IPS-11a (cell line): ENCODE results near the gene GABRR1.

Experiments used
- H3K4me3 ChIP-seq: one replicate; pipeline ENCODE4 v1.5.1; 2013; ENCODE audit warnings: low read depth, low read length, control low read depth

GABRR1 gene

GRCh38 chr6:89216411-89216810 lies 747 bp downstream of the GABRR1 start:
- no peak overlapping the region for H3K4me3 ChIP-seq

GRCh38 chr6:89215391-89215790 lies 1.8 kb downstream of the GABRR1 start:
- no peak overlapping the region for H3K4me3 ChIP-seq

- H3K4me3 ChIP-seq, result no peak overlapping the region
Measured at GRCh38 chr6:89214197-89214596, 3.0 kb downstream of the GABRR1 start.

- H3K4me3 ChIP-seq, result no peak overlapping the region
Measured at GRCh38 chr6:89212472-89212871, 4.7 kb downstream of the GABRR1 start.

- H3K4me3 ChIP-seq, result no peak overlapping the region
Measured at GRCh38 chr6:89209457-89209856, 7.7 kb downstream of the GABRR1 start.

GRCh38 chr6:89208551-89208950 lies 8.6 kb downstream of the GABRR1 start:
- no peak overlapping the region for H3K4me3 ChIP-seq

GRCh38 chr6:89205819-89206218 lies 11.3 kb downstream of the GABRR1 start:
- no peak overlapping the region for H3K4me3 ChIP-seq

- H3K4me3 ChIP-seq, result no peak overlapping the region
Measured at GRCh38 chr6:89204096-89204495, 13.1 kb downstream of the GABRR1 start.

GRCh38 chr6:89200706-89201215 lies 16.4 kb downstream of the GABRR1 start:
- no peak overlapping the region for H3K4me3 ChIP-seq

GRCh38 chr6:89199579-89199978 lies 17.6 kb downstream of the GABRR1 start:
- H3K4me3 ChIP-seq, result no peak overlapping the region

- no peak overlapping the region for H3K4me3 ChIP-seq
Measured at GRCh38 chr6:89198235-89198634, 18.9 kb downstream of the GABRR1 start.

GRCh38 chr6:89197141-89197540 lies 20.0 kb downstream of the GABRR1 start:
- H3K4me3 ChIP-seq, result no peak overlapping the region

GRCh38 chr6:89194559-89194958 lies 22.6 kb downstream of the GABRR1 start:
- H3K4me3 ChIP-seq, result no peak overlapping the region

- H3K4me3 ChIP-seq, result no peak overlapping the region
Measured at GRCh38 chr6:89190741-89191140, 26.4 kb downstream of the GABRR1 start.

GRCh38 chr6:89187504-89187903 lies 29.7 kb downstream of the GABRR1 start:
- H3K4me3 ChIP-seq, result no peak overlapping the region

GRCh38 chr6:89186762-89187161 lies 30.4 kb downstream of the GABRR1 start:
- H3K4me3 ChIP-seq, result no peak overlapping the region

- H3K4me3 ChIP-seq, result no peak overlapping the region
Measured at GRCh38 chr6:89184344-89184743, 32.8 kb downstream of the GABRR1 start.

GRCh38 chr6:89183294-89183693 lies 33.9 kb downstream of the GABRR1 start:
- H3K4me3 ChIP-seq, result no peak overlapping the region

- H3K4me3 ChIP-seq, result no peak overlapping the region
Measured at GRCh38 chr6:89180971-89181370, 36.2 kb downstream of the GABRR1 start.

- no peak overlapping the region for H3K4me3 ChIP-seq
Measured at GRCh38 chr6:89180112-89180511, 37.0 kb downstream of the GABRR1 start.

GRCh38 chr6:89173634-89174033 lies 43.5 kb downstream of the GABRR1 start:
- H3K4me3 ChIP-seq, result no peak overlapping the region

GRCh38 chr6:89172131-89172530 lies 45.0 kb downstream of the GABRR1 start:
- no peak overlapping the region for H3K4me3 ChIP-seq

- no peak overlapping the region for H3K4me3 ChIP-seq
Measured at GRCh38 chr6:89162047-89162371, 55.1 kb downstream of the GABRR1 start.
